DMS53 (cell line): ENCODE measurements around the gene EXOC6B.

Source experiments
- DNase-seq: peaks from one replicate; lab custom pipeline; 2025; lab: John Stamatoyannopoulos, UW

The EXOC6B gene

GRCh38 chr2:72132981-72133720 lies 692.7 kb downstream of the EXOC6B start:
- no peak for DNase-seq

- no peak for DNase-seq
These were observed 693.7 kb downstream of the EXOC6B start for GRCh38 chr2:72131916-72132841.

GRCh38 chr2:72131371-72131891 lies 694.4 kb downstream of the EXOC6B start:
- no peak for DNase-seq

GRCh38 chr2:72130659-72131360 lies 695.0 kb downstream of the EXOC6B start:
- DNase-seq = no peak

GRCh38 chr2:72129681-72130340 lies 696.0 kb downstream of the EXOC6B start:
- DNase-seq = no peak

- DNase-seq = no peak
These were observed 697.0 kb downstream of the EXOC6B start for GRCh38 chr2:72128843-72129227.

GRCh38 chr2:72128059-72128842 lies 697.6 kb downstream of the EXOC6B start:
- no peak for DNase-seq

GRCh38 chr2:72127401-72128058 lies 698.3 kb downstream of the EXOC6B start:
- no peak for DNase-seq

GRCh38 chr2:72126186-72127100 lies 699.4 kb downstream of the EXOC6B start:
- DNase-seq = peak; percentile 10
